Spinal cord (tissue), 10 donors: ENCODE measurements around the gene CECR2. TPM values are rescaled to one million over a fixed set of nuclear protein-coding genes. Genes with fewer than 3 reads are reported as not detected.
A peak's percentile ranks its signal among the peaks of the same experiment; 100 is the strongest.

Experiments used
- DNase-seq, 6 donors: peaks; one replicate each; pipeline versions ENCODE4 v3.0.0 to v3.0.0-alpha.2; 2013 to 2015; ENCODE audit warnings: low spot score in 6 of 6, low read depth in 4 of 6
- H3K27ac ChIP-seq: one replicate; pipeline ENCODE4 v1.5.1; 2013; ENCODE audit warnings: low read depth, low read length, control low read depth
- H3K27me3 ChIP-seq: one replicate; pipeline ENCODE4 v1.6.1; 2013; ENCODE audit warnings: low read length; ENCODE audit not compliant: control insufficient read depth, insufficient read depth
- H3K36me3 ChIP-seq: one replicate; pipeline ENCODE4 v1.6.1; 2013; ENCODE audit warnings: low read length; ENCODE audit not compliant: control insufficient read depth, insufficient read depth
- H3K4me1 ChIP-seq: one replicate; pipeline ENCODE4 v1.6.1; 2013; ENCODE audit warnings: low read length; ENCODE audit not compliant: control insufficient read depth, insufficient read depth
- H3K4me3 ChIP-seq: one replicate; pipeline ENCODE4 v1.5.1; 2013; ENCODE audit warnings: low read depth, low read length, control low read depth
- H3K9me3 ChIP-seq: one replicate; pipeline ENCODE4 v1.6.1; 2013; ENCODE audit warnings: low read length; ENCODE audit not compliant: control insufficient read depth, insufficient read depth
- WGBS: methylation state at CpG from one replicate; pipeline ENCODE4 v1.1.5; 2013; ENCODE audit warnings: missing lambda C conversion rate; ENCODE audit not compliant: insufficient coverage; 5-methylcytosine and 5-hydroxymethylcytosine counted together
- polyA plus RNA-seq, 2 donors: library from polyadenylated mRNA; unstranded; fragments of 120-200 nt; gene quantifications; one replicate each; pipeline ENCODE4 v1.2.1, GENCODE V29; 2013; ENCODE audit not compliant: insufficient read length in 2 of 2
- total RNA-seq, 2 donors: library from RNA; depleted of rRNA in 1 of 2; stranded (reverse); fragments of 120-200 nt in 1 of 2; fragments of >200 nt in 1 of 2; gene quantifications; one replicate each; pipeline versions ENCODE4 v1.2.3 to v1.2.4, GENCODE V29; 2013 to 2014
- donor health status: healthy.

CECR2 gene
- total and polyA plus RNA-seq, 4 donors, result 5.1 to 17.0 (median 10.8) TPM

GRCh38 chr22:17435375-17435774, 66.1 kb downstream of the CECR2 start:
- 60% methylated on average over 1 of the region's 3 CpGs for WGBS

GRCh38 chr22:17436382-17436980, 67.2 kb downstream of the CECR2 start:
- Histone ChIP-seq H3K27me3 (no peaks in the 10 kb centered on the region), H3K27ac (peak overlapping the region; percentile 85), H3K4me3 (no peak overlapping the region), H3K36me3 (no peaks in the 10 kb centered on the region), H3K9me3 (no peaks in the 10 kb centered on the region), H3K4me1 (peaks cover 16% of the 10 kb centered on the region)
- WGBS, result 23% methylated on average over 5 of the region's 5 CpGs
- peak in 3 of 6 donors; percentile 35 to 56 (median 46) for DNase-seq

More at GRCh38 chr22:17435375-17435774, 66.1 kb downstream of the CECR2 start:
- H3K4me3 ChIP-seq, result no peak overlapping the region
- no peaks in the 10 kb centered on the region for H3K36me3 ChIP-seq
- peaks cover 16% of the 10 kb centered on the region for H3K4me1 ChIP-seq
- H3K27ac ChIP-seq, result no peak overlapping the region
- no peak for DNase-seq
- no peaks in the 10 kb centered on the region for H3K9me3 ChIP-seq
- no peaks in the 10 kb centered on the region for H3K27me3 ChIP-seq

- 7% methylated on average over 8 of the region's 8 CpGs for WGBS
Measured at GRCh38 chr22:17436981-17437412, 67.7 kb downstream of the CECR2 start.

GRCh38 chr22:17438026-17438425, 68.8 kb downstream of the CECR2 start:
- Histone ChIP-seq H3K4me3 (no peak overlapping the region), H3K36me3 (no peaks in the 10 kb centered on the region), H3K27me3 (no peaks in the 10 kb centered on the region), H3K9me3 (no peaks in the 10 kb centered on the region), H3K4me1 (peaks cover 13% of the 10 kb centered on the region), H3K27ac (no peak overlapping the region)
- no peak for DNase-seq
- no CpG with 5 or more reads among the region's 2 CpGs for WGBS

More at GRCh38 chr22:17436981-17437412, 67.7 kb downstream of the CECR2 start:
- Histone ChIP-seq H3K27me3 (no peaks in the 10 kb centered on the region), H3K4me1 (peaks cover 16% of the 10 kb centered on the region), H3K27ac (peak overlapping the region; percentile 85), H3K4me3 (no peak overlapping the region), H3K36me3 (no peaks in the 10 kb centered on the region), H3K9me3 (no peaks in the 10 kb centered on the region)
- peak in 4 of 6 donors; percentile 40 to 75 (median 57) for DNase-seq

GRCh38 chr22:17441326-17441725, 72.1 kb downstream of the CECR2 start:
- no peak overlapping the region for H3K27ac ChIP-seq
- no CpG with 5 or more reads among the region's 5 CpGs for WGBS
- H3K36me3 ChIP-seq, result no peaks in the 10 kb centered on the region
- H3K4me1 ChIP-seq, result peaks cover 19% of the 10 kb centered on the region
- DNase-seq, result no peak
- no peak overlapping the region for H3K4me3 ChIP-seq
- H3K27me3 ChIP-seq, result no peaks in the 10 kb centered on the region
- H3K9me3 ChIP-seq, result no peaks in the 10 kb centered on the region

- no peaks in the 10 kb centered on the region for H3K9me3 ChIP-seq
- WGBS, result 56% methylated on average over 6 of the region's 17 CpGs
- no peak for DNase-seq
- H3K4me1 ChIP-seq, result peaks cover 11% of the 10 kb centered on the region
- peak overlapping the region; percentile 15 for H3K27ac ChIP-seq
- H3K36me3 ChIP-seq, result no peaks in the 10 kb centered on the region
- H3K27me3 ChIP-seq, result no peaks in the 10 kb centered on the region
- H3K4me3 ChIP-seq, result no peak overlapping the region
Measured at GRCh38 chr22:17443405-17444203, 74.3 kb downstream of the CECR2 start.

GRCh38 chr22:17444204-17444504, 74.9 kb downstream of the CECR2 start:
- DNase-seq, result no peak
- no peaks in the 10 kb centered on the region for H3K9me3 ChIP-seq
- H3K27me3 ChIP-seq, result no peaks in the 10 kb centered on the region
- H3K36me3 ChIP-seq, result no peaks in the 10 kb centered on the region
- WGBS, result 78% methylated on average over 4 of the region's 6 CpGs
- H3K27ac ChIP-seq, result no peak overlapping the region
- peaks cover 11% of the 10 kb centered on the region for H3K4me1 ChIP-seq
- no peak overlapping the region for H3K4me3 ChIP-seq

GRCh38 chr22:17446698-17447097, 77.4 kb downstream of the CECR2 start:
- H3K27me3 ChIP-seq, result no peaks in the 10 kb centered on the region
- WGBS, result 73% methylated on average over 7 of the region's 10 CpGs
- no peak for DNase-seq
- H3K9me3 ChIP-seq, result no peaks in the 10 kb centered on the region
- no peak overlapping the region for H3K27ac ChIP-seq
- peaks cover 11% of the 10 kb centered on the region for H3K4me1 ChIP-seq
- H3K36me3 ChIP-seq, result no peaks in the 10 kb centered on the region
- no peak overlapping the region for H3K4me3 ChIP-seq

- 87% methylated on average over 5 of the region's 5 CpGs for WGBS
- no peaks in the 10 kb centered on the region for H3K4me1 ChIP-seq
- H3K4me3 ChIP-seq, result no peak overlapping the region
- no peaks in the 10 kb centered on the region for H3K9me3 ChIP-seq
- DNase-seq, result no peak
- H3K36me3 ChIP-seq, result no peaks in the 10 kb centered on the region
- H3K27me3 ChIP-seq, result no peaks in the 10 kb centered on the region
- no peak overlapping the region for H3K27ac ChIP-seq
Measured at GRCh38 chr22:17451316-17451715, 82.1 kb downstream of the CECR2 start.

- Histone ChIP-seq H3K4me1 (no peaks in the 10 kb centered on the region), H3K4me3 (no peak overlapping the region), H3K36me3 (no peaks in the 10 kb centered on the region), H3K9me3 (no peaks in the 10 kb centered on the region), H3K27me3 (no peaks in the 10 kb centered on the region), H3K27ac (no peak overlapping the region)
- DNase-seq, result no peak
- WGBS, result no CpG with 5 or more reads among the region's 6 CpGs
Measured at GRCh38 chr22:17460895-17461294, 91.6 kb downstream of the CECR2 start.
